ENCODE data around the gene DMWD.
A peak's percentile ranks its signal among the peaks of the same experiment; 100 is the strongest.

DMWD gene

GRCh38 chr19:45828945-45829344 is 36.3 kb upstream of the DMWD start:
- H3K79me2 ChIP-seq (ENCODE audit: insufficient read depth, low read length): no peaks in the 10 kb centered on the region
- no peak for ATAC-seq (ENCODE audit: insufficient read depth, low read depth)
- TF ChIP-seq CTCF (IDR thresholded peaks at IDR 0.05; ENCODE audit: borderline replicate concordance, extremely low read depth, low read length, poor library complexity, severe bottlenecking) (no peak), EZH2 (IDR thresholded peaks at IDR 0.05; ENCODE audit: borderline replicate concordance, low read depth, low read length, severe bottlenecking) (no peak)
- H3K27ac ChIP-seq (ENCODE audit: low read length): no peak overlapping the region
- H3K4me2 ChIP-seq (ENCODE audit: insufficient read depth, low read length): no peak overlapping the region
- H3K9ac ChIP-seq (ENCODE audit: low read depth, low read length): no peak overlapping the region
- no peaks in the 10 kb centered on the region for H4K20me1 ChIP-seq (ENCODE audit: insufficient read depth, low read length)
- H2AFZ ChIP-seq (ENCODE audit: low read depth, low read length): no peak overlapping the region
- H3K4me1 ChIP-seq (ENCODE audit: insufficient read depth, low read length): no peaks in the 10 kb centered on the region
- peaks cover 94% of the 10 kb centered on the region for H3K36me3 ChIP-seq (ENCODE audit: insufficient read depth, low read length)
- no peaks in the 10 kb centered on the region for H3K9me3 ChIP-seq (ENCODE audit: insufficient read depth, low read length, severe bottlenecking)
- H3K4me3 ChIP-seq (ENCODE audit: low read depth in 1 of 2, low read length in 2 of 2): no peak overlapping the region
- no peaks in the 10 kb centered on the region for H3K27me3 ChIP-seq (ENCODE audit: insufficient read depth, low read length, poor library complexity)
- no peak for DNase-seq

- Histone ChIP-seq H4K20me1 (ENCODE audit: insufficient read depth, low read length) (no peaks in the 10 kb centered on the region), H3K9ac (ENCODE audit: low read depth, low read length) (no peak overlapping the region), H3K4me1 (ENCODE audit: insufficient read depth, low read length) (no peaks in the 10 kb centered on the region), H2AFZ (ENCODE audit: low read depth, low read length) (no peak overlapping the region), H3K27me3 (ENCODE audit: insufficient read depth, low read length, poor library complexity) (no peaks in the 10 kb centered on the region), H3K9me3 (ENCODE audit: insufficient read depth, low read length, severe bottlenecking) (no peaks in the 10 kb centered on the region), H3K79me2 (ENCODE audit: insufficient read depth, low read length) (no peaks in the 10 kb centered on the region), H3K4me3 (ENCODE audit: low read depth in 1 of 2, low read length in 2 of 2) (no peak overlapping the region), H3K4me2 (ENCODE audit: insufficient read depth, low read length) (no peak overlapping the region), H3K36me3 (ENCODE audit: insufficient read depth, low read length) (peaks cover 96% of the 10 kb centered on the region), H3K27ac (ENCODE audit: low read length) (no peak overlapping the region)
- TF ChIP-seq EZH2 (IDR thresholded peaks at IDR 0.05; ENCODE audit: borderline replicate concordance, low read depth, low read length, severe bottlenecking): no peak
- no peak for TF ChIP-seq CTCF (IDR thresholded peaks at IDR 0.05; ENCODE audit: borderline replicate concordance, extremely low read depth, low read length, poor library complexity, severe bottlenecking)
- no peak for ATAC-seq (ENCODE audit: insufficient read depth, low read depth)
- DNase-seq: no peak
These were observed 35.9 kb upstream of the DMWD start for GRCh38 chr19:45828523-45828922.

GRCh38 chr19:45827459-45828093 is 34.9 kb upstream of the DMWD start:
- Histone ChIP-seq H3K79me2 (ENCODE audit: insufficient read depth, low read length) (no peaks in the 10 kb centered on the region), H3K36me3 (ENCODE audit: insufficient read depth, low read length) (peaks cover 98% of the 10 kb centered on the region), H4K20me1 (ENCODE audit: insufficient read depth, low read length) (peaks cover 2% of the 10 kb centered on the region; the same call in 1 of the 2 replicates), H3K4me2 (ENCODE audit: insufficient read depth, low read length) (no peak overlapping the region), H3K9ac (ENCODE audit: low read depth, low read length) (no peak overlapping the region), H3K4me3 (ENCODE audit: low read depth in 1 of 2, low read length in 2 of 2) (no peak overlapping the region), H3K27me3 (ENCODE audit: insufficient read depth, low read length, poor library complexity) (no peaks in the 10 kb centered on the region), H3K27ac (ENCODE audit: low read length) (no peak overlapping the region), H3K4me1 (ENCODE audit: insufficient read depth, low read length) (no peaks in the 10 kb centered on the region), H2AFZ (ENCODE audit: low read depth, low read length) (no peak overlapping the region), H3K9me3 (ENCODE audit: insufficient read depth, low read length, severe bottlenecking) (no peaks in the 10 kb centered on the region)
- TF ChIP-seq CTCF (IDR thresholded peaks at IDR 0.05; ENCODE audit: borderline replicate concordance, extremely low read depth, low read length, poor library complexity, severe bottlenecking) (no peak), EZH2 (IDR thresholded peaks at IDR 0.05; ENCODE audit: borderline replicate concordance, low read depth, low read length, severe bottlenecking) (no peak)
- DNase-seq (no peak), ATAC-seq (ENCODE audit: insufficient read depth, low read depth) (peak; percentile 30; the same call in 1 of the 3 replicates)
